HepG2 (cell line): ENCODE measurements around the gene ATP6V0D1. TPM values are rescaled to one million over a fixed set of nuclear protein-coding genes. Genes with fewer than 3 reads are reported as not detected.

Source experiments
- ATAC-seq: fragments of 200-7000 bp; cut with Tn5 transposase; 3 replicates; pipeline ENCODE4 v1.9.1; 2020; ENCODE audit warnings: mild to moderate bottlenecking, moderate library complexity
- BruUV-seq: library from RNA; stranded (reverse); fragments of 400-500 nt; replicated peaks from 2 replicates; lab custom pipeline; 2021; lab: Mats Ljungman, UMichigan
- CTCF ChIA-PET: fragments of 300-600 bp; formaldehyde crosslinking; extraction: SDS; loops from one replicate; lab custom pipeline; 2021; ENCODE audit warnings: low total read pairs, inconsistent platforms, low intra/inter-chr PET ratio; lab: Yijun Ruan, JAX
- POLR2A ChIA-PET: fragments of 350-600 bp; sonication (Branson Sonifier 250); formaldehyde crosslinking; loops from one replicate; lab custom pipeline; 2020; ENCODE audit warnings: antibody characterized with exemption, inconsistent platforms; lab: Yijun Ruan, JAX
- DNase-seq: peaks from one replicate; pipeline ENCODE4 v3.0.0-alpha.2; 2015; ENCODE audit warnings: low spot score
- FAIRE-seq: peaks from 3 replicates; lab custom pipeline; 2011; peaks lifted over from hg19 to GRCh38; lab: Jason Lieb, UNC
- H2AFZ ChIP-seq: one replicate; pipeline ENCODE4 v1.6.1; 2011; ENCODE audit warnings: low read length, inconsistent platforms
- H3K27ac ChIP-seq: fragments of 300-600 bp; 3 replicates; pipeline ENCODE4 v1.8.0; 2011; ENCODE audit warnings: mixed run types, mild to moderate bottlenecking, mixed read lengths, low read length, inconsistent platforms; ENCODE audit not compliant: insufficient read depth; ENCODE audit errors: extremely low read length
- H3K27me3 ChIP-seq, 2 experiments: fragments of 200-600 bp in 1 of 2; 2 replicates in 1 of 2; 3 replicates in 1 of 2; pipeline versions ENCODE4 v1.6.0 to v1.8.0; 2011; ENCODE audit warnings: low read length in 2 of 2, mild to moderate bottlenecking in 2 of 2, moderate library complexity in 2 of 2, inconsistent platforms in 1 of 2; ENCODE audit not compliant: insufficient read depth in 2 of 2, control insufficient read depth in 1 of 2
- H3K36me3 ChIP-seq, 2 experiments: fragments of 200-600 bp in 1 of 2; replicated peaks in 1 of 2; 2 replicates in 1 of 2; 3 replicates in 1 of 2; pipeline versions ENCODE4 v1.5.1 to v1.8.0; 2011; ENCODE audit warnings: low read length in 2 of 2, inconsistent platforms in 1 of 2; ENCODE audit not compliant: insufficient read depth in 2 of 2, control insufficient read depth in 1 of 2
- H3K4me1 ChIP-seq: 2 replicates; pipeline ENCODE4 v1.5.1; 2012; ENCODE audit warnings: low read length, inconsistent platforms; ENCODE audit not compliant: insufficient read depth
- H3K4me2 ChIP-seq: 2 replicates; pipeline ENCODE4 v1.6.0; 2011; ENCODE audit warnings: low read depth, low read length, inconsistent platforms
- H3K4me3 ChIP-seq, 3 experiments: fragments of 200-600 bp in 1 of 3; sonication (generic), shearing (Covaris generic) in 1 of 3; replicated peaks in 1 of 3; 2 replicates each; pipeline ENCODE4 v1.5.1; 2011 to 2016; ENCODE audit warnings: low read length in 3 of 3, inconsistent platforms in 2 of 3, low read depth in 2 of 3, mild to moderate bottlenecking in 2 of 3, control low read depth in 1 of 3, mixed read lengths in 1 of 3; ENCODE audit not compliant: insufficient read depth in 1 of 3
- H3K79me2 ChIP-seq: one replicate; pipeline ENCODE4 v1.6.1; 2011; ENCODE audit warnings: low read length, inconsistent platforms; ENCODE audit not compliant: insufficient read depth
- H3K9ac ChIP-seq: 2 replicates; pipeline ENCODE4 v1.6.0; 2011; ENCODE audit warnings: mild to moderate bottlenecking, low read depth, low read length, inconsistent platforms; ENCODE audit not compliant: insufficient read depth
- H3K9me3 ChIP-seq: 2 replicates; pipeline ENCODE4 v1.5.1; 2012; ENCODE audit warnings: mild to moderate bottlenecking, low read length
- H4K20me1 ChIP-seq: 2 replicates; pipeline ENCODE4 v1.6.0; 2011; ENCODE audit warnings: inconsistent platforms, mild to moderate bottlenecking, low read length, moderate library complexity; ENCODE audit not compliant: insufficient read depth
- AKAP8 ChIP-seq: sonication (generic); formaldehyde crosslinking; IDR thresholded peaks from 2 replicates; pipeline ENCODE4 v1.5.1; 2020; ENCODE audit warnings: mild to moderate bottlenecking, missing genetic modification reagents
- ATF3 ChIP-seq: sonication (generic); formaldehyde crosslinking; IDR thresholded peaks from 2 replicates; pipeline ENCODE4 v1.4.0; 2020; ENCODE audit warnings: missing genetic modification reagents
- BCL6 ChIP-seq: IDR thresholded peaks from 2 replicates; pipeline ENCODE4 v1.6.1; 2016; ENCODE audit warnings: missing genetic modification reagents, missing compliant biosample characterization
- MAZ ChIP-seq, 2 experiments: sonication (generic) in 1 of 2; formaldehyde crosslinking in 1 of 2; IDR thresholded peaks; 2 replicates each; pipeline versions ENCODE4 v1.5.0 to v1.6.1; 2012 to 2020; ENCODE audit warnings: low read depth in 2 of 2, mild to moderate bottlenecking in 2 of 2, borderline replicate concordance in 1 of 2, improper control_type of control experiment in 1 of 2, low read length in 1 of 2, missing genetic modification reagents in 1 of 2, moderate library complexity in 1 of 2
- PBX2 ChIP-seq: IDR thresholded peaks from 2 replicates; pipeline ENCODE4 v1.6.1; 2016; ENCODE audit warnings: control low read depth
- PCBP2 ChIP-seq: fragments of 200-400 bp; formaldehyde crosslinking; optimal IDR thresholded peaks from 2 replicates; pipeline ENCODE3; 2018; ENCODE audit warnings: low read length, low read depth; ENCODE audit not compliant: poor library complexity, severe bottlenecking
- SMARCC2 ChIP-seq: fragments of 450-650 bp; IDR thresholded peaks from 2 replicates; pipeline ENCODE4 v1.6.1; 2017; ENCODE audit warnings: antibody characterized with exemption, mild to moderate bottlenecking
- TBX3 ChIP-seq: fragments of 450-650 bp; IDR thresholded peaks from 2 replicates; pipeline ENCODE4 v1.6.1; 2017; ENCODE audit warnings: antibody characterized with exemption, mild to moderate bottlenecking, inconsistent platforms, borderline replicate concordance
- ZBTB38 ChIP-seq: sonication (generic); formaldehyde crosslinking; IDR thresholded peaks from 2 replicates; pipeline ENCODE4 v1.5.1; 2020; ENCODE audit warnings: mild to moderate bottlenecking, missing genetic modification reagents
- ZBTB7A ChIP-seq: sonication (generic); formaldehyde crosslinking; IDR thresholded peaks from 2 replicates; pipeline ENCODE4 v1.8.0; 2022; ENCODE audit warnings: mild to moderate bottlenecking, missing genetic modification reagents
- ZFYVE20 ChIP-seq: sonication (generic); formaldehyde crosslinking; IDR thresholded peaks from 2 replicates; pipeline ENCODE4 v1.8.0; 2023; ENCODE audit warnings: low read depth, mild to moderate bottlenecking, moderate library complexity, missing genetic modification reagents, borderline replicate concordance
- ZHX1 ChIP-seq: sonication (generic); formaldehyde crosslinking; IDR thresholded peaks from 2 replicates; pipeline ENCODE4 v1.8.1; 2022; ENCODE audit warnings: low read depth, mild to moderate bottlenecking, missing genetic modification reagents
- ZNF207 ChIP-seq: fragments of 450-650 bp; IDR thresholded peaks from 2 replicates; pipeline ENCODE4 v1.6.1; 2016; ENCODE audit warnings: antibody characterized with exemption, borderline replicate concordance
- ZNF383 ChIP-seq: sonication (generic); formaldehyde crosslinking; IDR thresholded peaks from 2 replicates; pipeline ENCODE4 v1.4.0; 2020; ENCODE audit warnings: missing genetic modification reagents, mild to moderate bottlenecking, borderline replicate concordance
- ZNF496 ChIP-seq: sonication (generic); formaldehyde crosslinking; IDR thresholded peaks from 2 replicates; pipeline ENCODE4 v1.8.1; 2023; ENCODE audit warnings: mild to moderate bottlenecking, moderate library complexity, missing genetic modification reagents; ENCODE audit not compliant: insufficient replicate concordance
- ZNF513 ChIP-seq: sonication (generic); formaldehyde crosslinking; conservative IDR thresholded peaks from 2 replicates; pipeline ENCODE4 v1.5.0; 2020; ENCODE audit warnings: missing genetic modification reagents
- ZNF780A ChIP-seq: sonication (generic); formaldehyde crosslinking; IDR thresholded peaks from 2 replicates; pipeline ENCODE4 v1.8.0; 2022; ENCODE audit warnings: mild to moderate bottlenecking, missing genetic modification reagents, moderate library complexity
- WGBS: methylation state at CpG from one replicate; pipeline ENCODE4 v1.1.6; 2017; ENCODE audit warnings: low lambda C conversion rate; 5-methylcytosine and 5-hydroxymethylcytosine counted together
- in situ Hi-C: cut with HindIII; loops from 2 replicates; pipeline ENCODE4 v1.10.0; 2017; ENCODE audit warnings: low pct_unique_long_range_greater_than_20kb; ENCODE audit not compliant: extremely low pct_ligation_motif_present
- intact Hi-C: fragments of 100-400 bp; cut with micrococcal nuclease; formaldehyde crosslinking; loops from one replicate; pipeline ENCODE4 v1.10.0; 2022; ENCODE audit not compliant: unreplicated experiment
- polyA plus RNA-seq, 8 experiments: library from polyadenylated mRNA; depleted of rRNA in 3 of 8; stranded (reverse) in 7 of 8; unstranded in 1 of 8; fragments of >200 nt; fragmentation: Illumina TruSeq in 4 of 8; extraction: Trizol in 4 of 8; gene quantifications; 2 replicates each; pipeline versions ENCODE4 v1.2.1 to v1.2.3, GENCODE V29; 2011 to 2016; ENCODE audit warnings: low read depth in 4 of 8, missing spikeins in 1 of 8, mixed read lengths in 1 of 8; ENCODE audit not compliant: insufficient read depth in 1 of 8
- total RNA-seq, 5 experiments: library from RNA; depleted of rRNA; stranded (reverse); fragments of >200 nt; fragmentation: Illumina TruSeq; extraction: Trizol; gene quantifications; 2 replicates each; pipeline ENCODE4 v1.2.3, GENCODE V29; 2016; ENCODE audit warnings: low read depth in 1 of 5

ATP6V0D1 gene
- total and polyA plus RNA-seq, 2 of the 13 experiments (the other 11 are each of a cell fraction or from before 2014, with no cell fraction given) = 51.1 to 61.3 TPM

GRCh38 chr16:67529582-67530012 is 48.6 kb upstream of the ATP6V0D1 start:
- intact Hi-C loops = no loop called here
- peaks cover 20% of the 10 kb centered on the region; the same call in 1 of the 2 replicates for H4K20me1 ChIP-seq
- in situ Hi-C loops = no loop called here
- WGBS = 21% methylated on average over 16 of the region's 16 CpGs
- CTCF ChIA-PET = interaction anchor here (1.6 kb wide), 1 partner anchor 9 kb away, joined by 5 read pairs; no protein-coding TSS in a partner anchor
- no peak; the same call in 2 of the 3 replicates for ATAC-seq
- H3K79me2 ChIP-seq = peaks cover 4% of the 10 kb centered on the region
- H3K27ac ChIP-seq = peak overlapping the region; percentile 19
- no peaks in the 10 kb centered on the region for H3K9me3 ChIP-seq
- TSS peak; percentile 62 for BruUV-seq
- no peak overlapping the region for H2AFZ ChIP-seq
- no peaks in the 10 kb centered on the region for H3K36me3 ChIP-seq
- peak overlapping the region; percentile 74 for H3K9ac ChIP-seq
- H3K4me1 ChIP-seq = peaks cover 70% of the 10 kb centered on the region
- peak overlapping the region; percentile 99 for H3K4me2 ChIP-seq
- FAIRE-seq = no peak
- POLR2A ChIA-PET = interaction anchor here (1.3 to 2.8 kb wide), 5 partner anchors 8 to 137 kb away, joined by 3 to 19 read pairs (median 7); partner anchors contain the start of genes C16orf86, CTCF and ENKD1
- DNase-seq = no peak
- H3K27me3 ChIP-seq = peaks cover 6 to 23% of the 10 kb centered on the region in 2 experiments; a peak in 3 of 5 replicates
- peak overlapping the region; percentile 69 to 82 (median 74) for H3K4me3 ChIP-seq
- TF ChIP-seq ZBTB7A (CRISPR knock-in tag) = peak; percentile 5; the same call in 1 of the 2 replicates
- no peak for TF ChIP-seq ZNF207
- TF ChIP-seq ZFYVE20 (CRISPR knock-in tag) = 0 out of 2 replicates have a peak, but pooled peaks have one; percentile 58
- no peak; the same call in 1 of the 2 replicates for TF ChIP-seq AKAP8 (CRISPR knock-in tag)
- TF ChIP-seq TBX3 = no peak
- no peak for TF ChIP-seq PCBP2
- 0 out of 2 replicates have a peak, but pooled peaks have one; percentile 4 for TF ChIP-seq BCL6 (CRISPR knock-in tag)
- no peak for TF ChIP-seq ZNF383 (CRISPR knock-in tag)
- TF ChIP-seq ZBTB38 (CRISPR knock-in tag) = peak; percentile 7; the same call in 1 of the 2 replicates
- no peak for TF ChIP-seq ZHX1 (CRISPR knock-in tag)
- TF ChIP-seq ZNF780A (CRISPR knock-in tag) = no peak
- no peak for TF ChIP-seq MAZ (IDR thresholded peaks at IDR 0.05; ENCODE audit: borderline replicate concordance, low read depth, low read length)
- no peak; the same call in 1 of the 2 replicates for TF ChIP-seq MAZ (CRISPR knock-in tag; IDR thresholded peaks at IDR 0.05; ENCODE audit: low read depth)
- no peak for TF ChIP-seq ZNF496
- no peak for TF ChIP-seq ZNF513 (CRISPR knock-in tag)
- no peak; the same call in 1 of the 2 replicates for TF ChIP-seq ATF3 (CRISPR knock-in tag)
- no peak for TF ChIP-seq SMARCC2
- no peak for TF ChIP-seq PBX2
